ENCODE data around the gene WDPCP.

- TF ChIP-seq SP1 (IDR thresholded peaks at IDR 0.05) (no peak), CTCF (IDR thresholded peaks at IDR 0.05; ENCODE audit: low read depth, low read length, missing input control) (no peak), RAD21 (IDR thresholded peaks at IDR 0.05) (no peak), REST (IDR thresholded peaks at IDR 0.05) (no peak), YY1 (IDR thresholded peaks at IDR 0.05) (no peak)
Observed at GRCh38 chr2:63121055-63121834, 467.0 kb downstream of the WDPCP start.
